Central memory CD4-positive, alpha-beta T cell (primary cell): ENCODE results near the gene GDAP2.

Experiments
- DNase-seq: peaks from one replicate; pipeline ENCODE4 v3.0.0; 2022

Gene GDAP2

DNA sequence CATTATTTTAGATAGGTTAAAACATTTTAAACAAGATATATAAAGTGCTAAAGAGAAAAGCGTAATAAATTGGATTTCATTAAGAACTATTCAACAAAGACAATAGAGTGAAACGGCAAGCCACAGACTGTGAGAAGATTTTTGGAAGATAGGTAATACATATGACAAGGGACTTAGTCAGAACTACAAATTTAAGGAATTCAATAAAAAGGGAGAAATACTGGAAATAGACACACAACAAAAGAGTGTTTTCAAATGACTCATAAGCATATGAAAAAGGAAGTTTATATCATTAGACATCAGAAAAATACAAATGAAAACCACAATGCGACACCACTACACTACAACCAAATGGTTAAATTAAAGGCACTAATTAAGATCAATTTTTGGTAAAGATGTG is 90.5 kb downstream of the GDAP2 start:
- DNase-seq = no peak

- DNase-seq = no peak
These were observed 93.4 kb downstream of the GDAP2 start for GRCh38 chr1:117836069-117836468.

GRCh38 chr1:117834416-117834815 is 95.0 kb downstream of the GDAP2 start:
- no peak for DNase-seq

GRCh38 chr1:117832453-117832852 is 97.0 kb downstream of the GDAP2 start:
- DNase-seq = no peak

DNA sequence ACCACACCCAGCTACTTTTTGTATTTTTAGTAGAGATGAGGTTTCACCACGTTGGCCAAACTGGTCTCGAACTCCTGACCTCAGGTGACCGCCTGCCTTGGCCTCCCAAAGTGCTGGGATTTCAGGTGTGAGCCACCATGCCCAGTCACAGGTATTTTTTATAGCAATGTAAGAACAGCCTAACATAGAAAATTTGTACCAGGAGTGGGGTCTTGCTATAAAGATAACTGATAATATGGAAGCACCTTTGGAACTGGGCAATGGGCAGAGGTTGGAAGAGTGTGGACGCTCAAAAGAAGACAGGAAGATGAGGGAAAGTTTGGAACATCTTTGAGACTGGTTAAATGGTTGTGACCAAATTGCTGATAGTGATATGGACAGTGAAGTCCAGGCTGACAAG is 99.2 kb downstream of the GDAP2 start:
- no peak for DNase-seq

DNA sequence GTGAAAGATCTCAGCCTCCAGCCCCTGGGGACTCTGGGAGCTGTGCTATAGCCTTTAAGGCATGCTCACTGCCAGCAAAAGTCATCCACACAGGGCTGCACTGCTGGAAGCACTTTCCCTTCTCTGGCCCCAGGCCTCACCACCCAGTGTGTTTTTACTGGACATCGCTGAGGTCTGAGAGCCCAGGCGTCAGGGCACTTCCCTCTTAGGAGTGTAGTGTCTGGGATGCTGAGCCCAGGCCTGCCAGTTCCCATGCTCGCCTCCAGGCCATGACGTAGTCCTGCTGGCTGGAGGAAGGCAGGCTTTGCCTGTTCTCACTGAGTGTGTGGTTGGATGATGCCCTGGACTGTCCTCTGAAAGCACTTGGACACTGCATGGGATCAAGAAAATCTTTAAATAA is 101.2 kb downstream of the GDAP2 start:
- no peak for DNase-seq

GRCh38 chr1:117826540-117827078 is 102.8 kb downstream of the GDAP2 start:
- DNase-seq = no peak

DNA sequence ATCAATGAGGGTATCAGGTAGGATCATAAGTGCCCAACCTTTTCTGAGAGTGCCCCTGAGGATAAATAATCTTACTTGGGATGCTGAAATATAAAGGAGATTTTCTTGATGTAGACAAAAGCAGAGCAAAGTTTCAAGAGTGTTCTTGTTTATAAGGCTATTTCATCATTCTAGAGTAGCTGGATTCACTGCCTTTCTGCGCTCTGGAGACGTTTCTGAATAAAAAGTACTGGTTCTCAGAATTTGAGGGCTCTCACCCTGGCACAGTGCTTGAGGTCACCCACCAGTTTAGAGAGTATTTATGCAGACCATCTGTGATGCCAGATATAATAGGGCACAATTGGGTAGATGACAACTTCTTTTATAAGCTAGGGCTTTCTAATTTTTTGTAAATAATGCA is 103.3 kb downstream of the GDAP2 start:
- DNase-seq = no peak

DNA sequence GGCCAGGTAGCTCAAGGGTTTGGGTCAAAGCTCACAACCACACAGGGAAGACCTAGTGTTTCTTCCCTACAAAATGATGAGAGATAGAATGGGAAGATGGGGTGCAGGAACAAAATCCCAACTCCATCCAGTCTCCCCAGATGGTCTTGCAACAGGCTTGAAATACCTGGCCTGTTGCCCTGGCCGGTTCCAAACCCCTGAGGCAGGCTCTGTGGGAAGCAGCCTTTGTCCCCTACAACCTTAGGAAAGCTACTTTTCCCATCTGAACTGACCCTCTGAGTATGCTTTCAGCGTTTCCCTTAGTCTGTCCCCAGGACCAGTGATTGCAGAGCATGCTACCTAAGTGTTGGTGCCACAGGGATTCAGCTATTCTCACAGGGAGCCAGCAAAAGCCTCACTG is 104.0 kb downstream of the GDAP2 start:
- DNase-seq = no peak

DNA sequence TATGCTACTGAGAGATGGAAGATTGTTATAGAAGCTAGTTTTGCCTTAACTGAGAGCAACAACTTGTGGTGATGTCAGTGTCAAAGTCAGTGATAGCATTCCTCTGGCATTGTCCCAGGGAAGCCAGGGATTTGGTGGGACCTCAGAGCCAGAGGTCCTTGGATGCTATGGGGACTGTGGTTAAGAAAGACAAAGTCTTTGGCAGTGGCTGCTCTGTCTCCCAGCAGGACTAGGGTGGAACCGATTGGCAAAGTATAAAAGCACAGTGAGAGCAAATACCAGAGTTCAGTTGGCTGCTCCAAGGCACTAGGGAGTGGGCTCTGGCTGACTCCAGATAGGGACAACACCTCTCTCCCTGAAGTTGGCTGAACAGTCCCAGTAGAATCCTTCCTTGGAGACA is 104.8 kb downstream of the GDAP2 start:
- DNase-seq = no peak

DNA sequence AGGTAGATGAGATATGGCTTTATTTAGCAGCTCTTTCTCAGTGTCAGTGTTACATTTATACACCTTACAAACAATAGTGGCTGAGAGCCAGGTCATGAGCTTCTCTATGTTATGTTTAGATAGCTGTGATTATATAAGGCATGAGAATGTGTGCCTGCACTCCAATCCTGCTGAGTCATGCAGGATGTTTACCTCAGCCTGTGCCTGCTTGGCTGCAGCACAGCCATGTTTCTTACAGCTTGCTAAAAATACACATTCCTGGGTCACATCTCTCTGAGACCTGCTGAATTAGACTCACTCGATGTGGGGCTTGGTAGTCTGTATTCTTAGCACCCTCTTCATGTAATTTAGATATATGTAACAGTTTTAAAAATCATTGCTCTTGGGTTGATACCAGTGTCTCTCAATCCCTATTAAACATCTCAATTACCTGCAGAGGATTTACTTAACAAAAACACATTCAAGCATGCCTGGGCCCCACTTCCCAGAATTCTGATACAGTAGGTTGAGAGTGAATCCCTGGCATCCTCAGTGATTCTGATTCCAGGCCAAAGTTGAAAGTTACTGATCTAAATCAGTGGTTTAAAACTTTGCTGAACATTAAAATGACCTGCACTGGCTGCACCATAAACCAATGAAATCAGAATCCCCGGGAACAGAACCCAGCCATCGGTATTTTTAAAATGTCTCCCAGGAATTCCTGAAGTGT is 107.5 kb downstream of the GDAP2 start:
- no peak for DNase-seq

- DNase-seq = no peak
These were observed 108.1 kb downstream of the GDAP2 start for GRCh38 chr1:117821382-117821755.

DNA sequence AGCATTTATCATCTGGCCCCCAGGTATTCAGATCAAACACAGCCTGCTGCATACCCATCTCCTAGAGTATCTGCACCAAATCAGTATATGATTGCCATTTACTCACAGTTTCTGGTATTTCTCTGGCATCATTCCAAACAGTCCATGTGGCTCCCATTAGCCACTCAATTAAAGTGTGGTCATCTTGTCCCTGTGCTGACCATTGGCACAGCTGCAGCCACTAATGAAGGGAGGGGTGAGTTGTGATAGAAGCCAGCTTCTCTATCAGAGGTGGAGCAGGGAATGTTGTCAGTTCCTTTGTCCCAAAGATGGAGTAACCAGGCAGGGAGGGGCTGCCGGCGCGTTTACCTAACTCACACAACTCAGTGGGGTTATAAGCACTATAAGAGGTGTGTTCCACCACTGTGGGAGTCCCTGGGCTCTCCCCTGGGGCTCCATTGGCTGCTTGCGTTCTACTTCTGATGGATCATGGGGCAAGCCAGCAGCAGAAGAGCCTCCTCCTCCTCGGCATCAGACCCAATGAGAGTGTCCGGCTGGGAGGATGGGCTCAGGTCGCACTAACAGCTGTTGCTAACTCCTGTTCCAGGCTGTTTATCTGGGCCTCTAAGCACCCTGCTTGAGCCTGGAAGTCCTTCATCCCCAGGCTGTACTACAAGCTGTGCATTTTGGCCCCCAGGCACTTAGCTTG is 108.6 kb downstream of the GDAP2 start:
- DNase-seq = no peak

DNA sequence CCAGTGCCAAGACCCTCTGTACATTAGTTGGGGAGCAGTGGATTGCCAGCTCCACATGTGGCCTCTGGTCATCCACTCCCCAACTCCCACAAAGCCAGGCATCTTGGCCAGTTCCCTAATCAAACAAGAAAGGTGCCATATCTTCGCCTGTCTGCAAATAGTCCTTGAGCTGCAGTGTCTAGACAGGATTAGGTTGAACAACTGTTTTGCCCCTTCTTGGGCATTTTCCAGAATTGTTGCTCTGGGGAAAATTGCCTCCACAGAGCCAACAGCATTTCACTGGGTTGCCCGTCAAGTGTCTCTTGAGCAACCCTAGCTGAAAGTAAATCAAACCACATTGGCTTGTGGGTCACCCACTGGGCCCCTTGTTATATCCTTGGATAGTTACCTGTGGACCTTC is 109.3 kb downstream of the GDAP2 start:
- DNase-seq = no peak

DNA sequence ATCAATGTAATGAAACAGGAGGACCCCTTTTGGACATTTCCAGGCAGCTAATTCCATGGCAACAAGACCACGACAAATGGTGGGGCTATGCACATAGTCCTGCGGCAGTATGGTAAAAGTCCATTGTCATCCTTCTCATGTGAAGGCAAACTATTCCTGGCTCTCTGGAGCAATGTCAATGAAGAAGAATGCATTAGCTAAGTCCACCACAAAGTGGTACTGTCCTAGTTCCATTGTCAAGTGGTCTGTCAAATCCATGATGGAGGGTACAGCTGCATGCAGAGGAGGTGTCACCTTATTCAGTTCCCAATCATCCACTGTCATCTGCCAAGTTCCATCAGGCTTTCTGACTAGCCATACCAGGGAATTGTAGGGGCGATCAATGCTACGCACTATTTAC is 110.1 kb downstream of the GDAP2 start:
- DNase-seq = no peak

DNA sequence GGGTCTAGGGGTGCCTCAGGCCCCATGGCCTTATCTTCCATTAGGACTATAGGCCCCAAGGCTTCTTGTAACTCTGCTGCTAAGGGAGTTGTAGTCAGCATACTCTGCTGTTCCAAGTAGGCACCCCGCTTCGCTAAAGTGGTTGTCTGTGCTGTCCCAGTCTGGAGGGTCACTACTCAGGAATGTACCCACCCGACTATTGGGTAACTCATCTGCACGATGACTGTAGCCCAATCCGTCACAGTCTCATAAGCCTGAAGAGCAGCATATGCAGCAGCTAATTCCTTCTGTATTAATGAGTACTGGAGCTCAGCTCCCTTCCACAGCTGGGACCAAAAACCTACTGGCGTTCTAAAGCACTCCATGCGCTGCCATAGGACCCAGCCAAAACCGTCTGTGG is 111.0 kb downstream of the GDAP2 start:
- DNase-seq = no peak

DNA sequence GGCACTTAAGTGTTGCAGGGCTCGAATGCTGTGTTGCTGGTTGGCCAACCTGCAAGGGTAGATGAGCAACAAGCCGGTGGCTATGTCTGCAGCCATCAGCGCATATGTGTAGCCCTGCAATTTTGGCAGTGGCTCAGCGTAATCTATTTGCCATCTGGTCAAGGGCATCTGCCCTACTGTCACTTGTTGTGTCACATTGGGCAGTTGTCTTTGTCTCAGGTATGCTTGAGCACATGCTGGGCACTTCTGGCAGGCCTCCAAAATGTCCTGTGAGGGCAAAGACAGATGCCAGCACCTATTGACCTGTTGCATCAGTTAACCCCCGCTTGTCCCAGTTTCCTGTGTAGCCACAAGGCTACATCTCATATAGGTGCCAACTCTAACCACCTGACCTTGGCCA is 111.8 kb downstream of the GDAP2 start:
- DNase-seq = no peak

DNA sequence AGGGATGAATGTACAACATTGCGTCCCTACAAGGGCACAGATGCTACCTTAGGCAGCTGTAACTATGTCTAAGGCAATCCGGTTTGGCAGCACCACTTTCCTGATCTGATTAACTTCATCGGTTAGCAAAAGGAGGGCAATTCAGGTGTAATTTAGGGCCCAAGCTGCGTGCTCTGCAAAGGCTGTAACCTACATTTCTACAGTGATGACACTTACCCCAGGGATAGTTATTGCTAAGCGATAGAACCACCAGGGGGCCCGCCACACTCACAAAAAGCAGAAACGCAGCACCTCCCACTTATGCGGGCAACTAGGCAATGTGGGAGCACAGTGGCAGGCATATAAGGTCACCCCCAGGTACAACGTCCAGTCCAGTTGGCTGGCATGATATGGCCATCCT is 113.5 kb downstream of the GDAP2 start:
- no peak for DNase-seq

DNA sequence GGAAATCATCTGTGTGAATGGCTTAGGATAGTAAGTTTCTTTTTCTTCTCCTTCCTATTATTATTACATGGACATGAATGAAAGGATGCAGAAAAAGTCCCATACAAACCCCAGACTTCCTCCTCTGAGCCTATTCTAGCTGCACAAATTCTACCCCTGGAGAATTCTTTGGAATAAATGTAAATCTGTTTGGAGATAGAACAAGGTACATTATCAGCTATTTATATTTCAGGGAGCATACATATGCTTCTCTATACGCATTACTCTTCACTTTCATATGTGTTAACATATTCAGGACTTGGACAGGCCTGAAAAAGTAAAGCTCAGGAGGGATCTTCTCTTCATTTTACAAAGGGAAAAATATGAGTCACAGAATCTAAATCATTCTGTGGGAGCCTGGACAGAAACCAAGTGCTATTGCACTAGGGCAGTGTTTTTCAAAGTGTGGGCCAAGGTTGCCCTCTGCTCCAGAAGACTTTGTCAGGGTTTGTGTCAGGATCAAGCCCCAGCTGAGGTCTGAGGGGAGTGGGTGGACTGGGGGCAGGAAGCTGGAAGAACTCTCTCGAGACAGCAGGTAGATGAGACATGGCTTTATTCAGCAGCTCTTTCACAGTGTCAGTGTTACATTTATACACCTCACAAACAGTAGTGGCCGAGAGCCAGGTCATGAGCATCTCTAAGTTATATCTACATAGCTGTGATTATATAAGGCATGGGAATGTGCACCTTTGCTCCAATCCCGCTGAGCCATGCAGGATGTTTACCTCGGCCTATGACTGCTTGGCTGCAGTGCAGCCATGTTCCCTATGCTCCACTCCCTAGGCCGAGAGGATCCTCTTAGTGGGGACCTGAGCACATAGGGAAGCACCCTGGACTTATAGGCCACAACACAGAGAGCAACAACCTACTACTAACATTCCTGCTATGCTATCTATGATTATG is 114.3 kb downstream of the GDAP2 start:
- DNase-seq = no peak
